Fibroblast of skin of right biceps (primary cell): ENCODE data around the gene CCL26.
"Not testable (repeated sequence)": the region's sequence is repeated elsewhere in the genome, so short reads cannot be mapped to it uniquely, and the experiment has no call there.

Source experiments
- DNase-seq: peaks from one replicate; pipeline ENCODE4 v3.0.0-alpha.2; 2013

CCL26 gene, protein sequence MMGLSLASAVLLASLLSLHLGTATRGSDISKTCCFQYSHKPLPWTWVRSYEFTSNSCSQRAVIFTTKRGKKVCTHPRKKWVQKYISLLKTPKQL

DNA sequence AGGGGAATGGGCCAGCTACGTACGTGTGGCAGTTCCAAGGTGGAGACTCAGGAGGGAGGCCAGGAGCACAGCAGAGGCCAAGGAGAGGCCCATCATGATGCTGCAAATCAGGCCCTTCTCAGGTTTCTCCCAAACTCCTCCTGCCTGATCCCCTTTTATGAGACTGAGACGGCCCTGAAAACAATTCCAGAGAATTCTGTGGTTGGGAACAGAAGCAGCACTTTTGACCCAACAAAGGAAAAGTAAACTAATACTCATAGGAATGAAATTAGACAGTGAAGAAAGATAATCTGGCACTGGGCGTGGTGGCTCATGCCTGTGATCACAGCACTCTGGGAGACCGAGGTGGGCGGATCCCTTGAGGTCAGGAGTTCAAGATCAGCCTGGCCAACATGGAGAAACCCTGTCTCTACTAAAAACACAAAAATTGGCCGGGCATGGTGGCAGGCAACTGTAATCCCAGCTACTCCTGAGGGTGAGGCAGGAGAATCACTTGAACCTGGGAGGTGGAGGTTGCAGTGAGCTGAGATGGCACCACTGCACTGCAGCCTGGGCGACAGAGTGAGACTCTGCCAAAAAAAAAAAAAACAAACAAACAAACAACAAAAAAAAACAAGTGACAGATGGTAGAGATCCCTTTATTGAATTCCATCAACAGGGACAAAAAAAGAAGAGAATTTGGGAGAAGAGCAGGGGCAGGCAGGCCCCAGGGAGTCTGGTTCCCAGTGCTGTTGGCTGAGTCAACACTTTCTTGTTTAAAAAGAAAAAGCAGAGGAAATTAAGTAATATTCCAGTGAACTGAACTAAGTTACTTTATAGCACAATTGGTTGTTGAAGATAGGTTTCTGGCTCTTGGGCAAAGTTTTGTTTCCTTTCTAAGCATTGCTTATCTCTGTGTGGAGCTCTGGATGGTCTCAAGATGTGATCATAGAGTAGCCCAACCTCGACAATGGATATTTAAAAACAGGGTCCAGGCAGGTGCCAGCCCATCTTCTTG, at the start of gene CCL26:
CCL26 (minus strand) TSS at position 131 of the 997 bp plus-strand sequence; CDS start at position 96, 35 bp downstream.
- peak; percentile 96 for DNase-seq

DNA sequence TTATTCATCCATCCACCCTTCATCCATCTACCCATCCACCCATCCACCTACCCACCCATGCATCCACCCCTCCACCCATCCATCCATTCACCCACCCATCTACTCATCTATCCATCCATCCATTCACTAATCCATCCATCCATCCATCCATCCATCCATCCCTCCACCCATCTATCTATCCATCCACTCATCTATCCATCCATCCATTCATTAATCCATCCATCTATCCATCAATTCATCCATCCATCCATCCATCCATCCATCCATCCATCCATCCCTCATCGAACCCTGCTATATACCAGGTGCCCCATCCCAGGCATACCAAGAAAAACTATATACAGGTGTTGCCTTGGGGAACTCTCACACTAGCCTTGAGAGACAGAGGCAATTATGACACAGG, 48.7 kb upstream of the CCL26 start:
- DNase-seq: no peak

DNA sequence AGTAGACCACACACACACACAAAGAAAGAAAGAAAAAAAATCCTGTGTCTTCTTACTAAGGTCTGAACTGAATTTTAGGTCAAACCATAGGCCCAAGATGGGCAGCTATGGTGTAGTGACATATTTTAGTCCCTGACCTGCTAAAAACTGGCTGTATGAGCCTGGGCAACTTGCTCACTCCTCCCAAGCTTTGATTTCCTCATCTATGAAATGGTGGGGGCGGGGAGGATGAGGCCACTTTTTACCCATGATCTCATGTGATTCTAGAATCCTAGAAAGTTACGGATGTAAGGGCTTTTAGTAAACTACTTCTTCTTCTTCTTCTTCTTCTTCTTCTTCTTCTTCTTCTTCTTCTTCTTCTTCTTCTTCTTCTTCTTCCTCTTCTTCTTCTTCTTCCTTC, 47.7 kb upstream of the CCL26 start:
- DNase-seq: no peak

DNA sequence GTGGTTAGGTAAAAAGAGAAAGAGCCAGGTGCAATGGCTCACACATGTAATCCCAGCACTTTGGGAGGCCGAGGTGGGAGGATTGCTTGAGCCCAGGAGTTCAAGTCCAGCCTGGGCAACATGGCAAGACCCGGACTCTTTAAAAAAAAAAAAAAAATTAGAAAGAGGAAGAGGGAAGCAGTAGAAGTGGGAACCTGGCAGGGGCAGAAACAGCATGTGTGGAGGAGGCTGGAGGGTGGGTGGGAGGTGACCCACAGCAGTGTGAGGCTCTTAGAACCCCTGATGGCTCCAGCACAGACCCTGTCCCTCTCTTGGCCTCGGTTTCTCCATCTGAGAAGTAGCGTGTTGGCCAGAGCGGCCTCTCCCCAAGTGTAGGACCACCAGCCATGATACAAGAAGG, 46.5 kb upstream of the CCL26 start:
- no peak for DNase-seq

DNA sequence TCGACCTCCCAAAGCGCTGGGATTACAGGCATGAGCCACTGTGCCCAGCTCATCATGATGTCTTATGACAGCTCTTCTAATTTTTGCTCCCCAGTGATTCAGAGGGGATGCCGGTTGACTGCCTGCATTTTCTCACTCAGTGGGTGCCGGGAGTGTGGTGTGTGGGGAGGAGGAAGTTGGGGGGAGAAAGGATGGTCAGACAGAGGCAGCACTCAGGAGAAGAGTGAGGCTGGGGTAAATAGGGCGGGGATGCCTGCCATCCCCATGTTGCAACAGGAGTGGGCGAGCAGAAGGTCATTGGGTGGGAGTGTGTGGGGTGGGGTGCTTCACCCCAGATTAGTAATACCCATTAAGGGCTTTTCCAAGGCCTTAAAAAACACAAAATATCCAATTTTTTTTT, 45.1 kb upstream of the CCL26 start:
- DNase-seq: no peak

DNA sequence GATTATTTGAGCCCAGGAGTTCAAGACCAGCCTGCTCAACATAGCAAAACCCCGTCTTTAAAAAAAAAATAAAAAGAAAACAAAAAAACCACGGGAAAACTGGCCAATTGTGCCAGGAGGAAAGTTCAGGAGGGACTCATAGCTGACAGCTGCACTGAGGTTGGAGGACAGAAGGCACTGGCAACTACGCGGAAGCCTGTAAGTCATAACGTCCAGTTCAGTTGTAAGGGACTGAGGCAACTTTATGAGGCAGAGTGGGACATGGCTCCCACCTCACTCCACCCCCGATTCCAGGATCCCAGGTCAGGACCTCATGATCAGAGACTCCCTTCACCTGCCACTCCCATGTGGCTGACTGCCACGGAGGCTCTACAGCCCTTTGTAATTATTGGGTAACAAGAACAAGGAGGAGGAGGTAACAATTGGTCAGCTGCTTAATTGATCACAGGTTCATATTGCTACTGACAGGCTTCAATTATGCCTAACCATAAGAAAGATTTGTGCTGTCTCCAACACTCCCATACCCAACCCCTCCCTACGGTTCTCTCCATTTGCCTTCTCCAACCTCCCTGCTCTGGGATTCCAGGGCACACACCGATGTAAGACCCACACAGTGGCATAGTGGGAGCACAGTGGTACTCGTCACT, 43.5 kb upstream of the CCL26 start:
- no peak for DNase-seq

DNA sequence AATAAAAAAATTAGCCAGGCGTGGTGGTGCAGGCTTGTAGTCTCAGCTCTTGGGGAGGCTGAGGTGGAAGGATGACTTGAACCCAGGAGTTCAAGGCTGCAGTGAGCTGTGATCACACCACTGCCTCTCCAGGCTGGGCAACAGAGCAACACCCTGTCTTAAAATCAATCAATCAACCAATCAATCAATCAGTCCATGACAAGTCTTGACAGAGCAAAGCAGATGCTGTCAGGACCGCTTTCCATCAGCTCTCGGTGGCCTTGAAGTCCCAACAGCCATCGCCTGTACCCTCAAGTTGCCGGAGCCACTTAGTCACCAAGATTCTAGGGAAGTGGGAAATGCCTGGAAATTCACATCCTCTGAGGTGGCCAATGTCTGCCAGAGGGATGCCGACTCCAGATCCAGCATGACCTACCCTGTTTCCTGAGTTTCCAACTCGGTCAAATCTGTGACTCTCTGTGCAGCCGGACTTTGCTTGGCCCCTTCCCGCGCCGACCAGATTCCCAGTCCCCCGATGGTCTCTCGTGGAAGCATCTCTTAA, 42.5 kb upstream of the CCL26 start:
- DNase-seq: peak; percentile 69

DNA sequence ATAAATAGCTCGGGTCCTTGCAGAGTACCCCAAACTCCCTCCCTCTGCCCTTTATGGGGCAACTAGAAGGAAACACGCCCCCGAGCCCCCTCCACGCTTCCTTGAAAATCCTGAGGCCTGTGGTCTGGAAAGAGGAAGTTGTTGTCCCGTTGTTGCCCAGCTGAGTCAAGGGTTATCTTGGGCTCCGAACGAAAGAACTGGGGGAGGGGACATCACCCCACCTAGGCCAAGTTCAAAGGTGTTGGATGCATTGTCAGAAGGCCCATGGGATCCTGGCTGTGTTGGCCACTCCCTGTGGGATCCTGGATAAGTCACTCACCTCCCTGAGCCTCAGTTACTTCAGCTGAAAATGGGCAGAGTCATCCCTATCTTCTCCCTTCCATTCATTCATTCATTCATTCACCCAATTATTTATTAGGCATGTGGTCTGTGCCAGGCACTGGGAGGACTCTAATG, 41.8 kb upstream of the CCL26 start, which contains the start of gene CCL24:
CCL24 (minus strand) TSS at position 26 of the 456 bp plus-strand sequence. CDS start 91 bp downstream, outside the sequence.
- DNase-seq: no peak

DNA sequence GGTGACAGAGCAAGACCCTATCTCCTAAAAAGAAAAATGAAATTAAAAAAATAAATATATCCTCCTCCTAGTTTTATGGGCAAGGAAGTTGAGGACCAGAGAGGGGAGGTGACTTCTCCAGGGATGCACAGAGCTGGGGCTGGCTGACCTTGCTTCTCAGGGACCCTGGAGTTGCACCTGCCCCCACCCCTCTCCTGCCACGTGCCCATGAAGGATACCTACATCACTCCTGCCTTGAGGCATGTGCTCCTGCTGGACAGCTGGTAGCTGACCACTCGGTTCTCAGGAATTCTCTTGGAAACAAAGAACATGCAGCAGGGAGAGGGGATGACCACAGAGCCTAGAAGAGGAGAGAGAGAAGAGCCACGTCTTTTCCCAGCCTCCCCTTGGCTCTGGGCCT, 41.1 kb upstream of the CCL26 start:
- DNase-seq: no peak

DNA sequence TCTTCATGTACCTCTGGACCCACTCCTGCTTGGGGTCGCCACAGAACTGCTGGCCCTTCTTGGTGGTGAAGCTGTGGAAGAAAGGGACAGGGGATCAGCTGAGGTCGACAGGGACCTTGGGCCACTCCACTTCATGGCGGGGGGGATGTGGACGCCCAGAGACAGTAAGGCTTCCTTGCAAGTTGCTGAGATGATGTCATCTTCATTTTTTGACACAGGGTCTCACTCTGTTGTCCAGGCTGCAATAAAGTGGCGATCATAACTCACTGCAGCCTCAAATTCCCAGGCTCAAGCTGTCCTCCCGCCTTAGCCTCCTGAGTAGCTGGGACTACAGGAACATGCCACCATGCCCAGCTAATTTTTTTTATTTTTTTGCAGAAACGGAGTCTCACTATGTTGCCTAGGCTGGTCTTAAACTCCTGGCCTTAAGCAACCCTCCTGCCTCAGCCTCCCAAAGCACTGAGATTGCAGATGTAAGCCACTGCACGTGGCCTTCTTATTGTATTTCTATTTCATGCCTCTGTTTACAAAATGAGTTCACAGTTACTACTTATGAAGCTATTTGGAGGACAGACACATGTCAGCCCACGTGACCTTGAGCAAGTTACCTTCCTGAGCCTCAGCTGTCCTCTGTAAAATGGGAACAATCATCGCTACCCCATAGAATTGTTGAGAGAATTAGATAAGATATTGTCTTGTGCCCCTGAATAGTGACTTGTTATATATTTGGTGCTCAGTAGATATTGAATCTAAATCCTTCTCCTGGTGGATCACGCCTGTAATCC, 40.1 kb upstream of the CCL26 start:
- no peak for DNase-seq

DNA sequence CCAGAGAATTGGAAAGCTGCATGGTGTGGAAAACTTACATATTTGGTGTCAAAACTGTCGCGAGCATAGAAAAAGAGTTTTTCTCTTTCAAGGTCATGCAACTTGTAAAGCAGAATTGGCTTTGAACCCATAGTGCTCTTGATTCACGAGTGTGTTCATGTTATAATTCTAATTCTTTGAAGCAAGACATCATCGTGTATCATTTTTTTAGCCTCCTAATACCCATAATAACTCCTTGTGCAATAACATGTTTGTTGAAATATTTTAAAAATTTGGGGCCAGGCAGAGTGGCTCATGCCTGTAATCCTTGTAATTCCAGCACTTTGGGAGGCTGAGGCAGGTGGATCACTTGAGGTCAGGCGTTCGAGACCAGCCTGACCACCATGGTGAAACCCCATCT, 37.4 kb upstream of the CCL26 start:
- no peak for DNase-seq

DNA sequence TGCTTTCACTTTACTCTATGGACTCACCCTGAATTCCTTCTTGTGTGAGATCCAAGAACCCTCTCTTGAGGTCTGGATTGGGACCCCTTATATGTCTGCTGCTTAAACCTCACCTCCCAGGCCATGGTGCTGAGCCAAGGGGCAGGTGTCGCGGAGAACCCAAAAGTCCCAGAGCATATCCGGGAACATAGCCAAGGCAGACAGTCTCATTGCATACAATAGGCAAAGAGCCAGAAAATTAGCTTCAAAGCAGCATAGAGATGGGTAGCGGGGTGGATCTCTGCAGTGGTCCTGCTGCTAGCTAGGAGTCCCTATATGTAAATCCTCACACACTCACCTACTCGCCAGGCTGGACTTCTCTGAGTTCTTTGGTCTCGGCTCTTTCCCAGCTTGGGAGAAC, 36.1 kb upstream of the CCL26 start:
- no peak for DNase-seq

DNA sequence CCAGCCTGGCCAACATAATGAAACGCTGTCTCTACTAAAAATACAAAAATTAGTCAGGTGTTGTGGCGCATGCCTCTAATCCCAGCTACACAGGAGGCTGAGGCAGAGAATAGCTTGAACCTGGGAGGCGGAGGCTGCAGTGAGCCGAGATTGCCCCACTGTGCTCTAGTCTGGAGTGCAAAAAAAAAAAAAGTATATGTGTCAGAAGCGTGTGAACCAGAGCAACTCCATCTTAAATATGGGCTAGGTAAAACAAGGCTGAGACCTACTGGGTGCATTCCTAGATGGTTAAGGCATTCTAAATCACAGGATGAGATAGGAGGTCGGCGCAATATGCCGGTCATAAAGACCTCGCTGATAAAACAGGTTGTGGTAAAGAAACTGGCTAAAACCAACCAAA, 35.4 kb upstream of the CCL26 start:
- DNase-seq: no peak

DNA sequence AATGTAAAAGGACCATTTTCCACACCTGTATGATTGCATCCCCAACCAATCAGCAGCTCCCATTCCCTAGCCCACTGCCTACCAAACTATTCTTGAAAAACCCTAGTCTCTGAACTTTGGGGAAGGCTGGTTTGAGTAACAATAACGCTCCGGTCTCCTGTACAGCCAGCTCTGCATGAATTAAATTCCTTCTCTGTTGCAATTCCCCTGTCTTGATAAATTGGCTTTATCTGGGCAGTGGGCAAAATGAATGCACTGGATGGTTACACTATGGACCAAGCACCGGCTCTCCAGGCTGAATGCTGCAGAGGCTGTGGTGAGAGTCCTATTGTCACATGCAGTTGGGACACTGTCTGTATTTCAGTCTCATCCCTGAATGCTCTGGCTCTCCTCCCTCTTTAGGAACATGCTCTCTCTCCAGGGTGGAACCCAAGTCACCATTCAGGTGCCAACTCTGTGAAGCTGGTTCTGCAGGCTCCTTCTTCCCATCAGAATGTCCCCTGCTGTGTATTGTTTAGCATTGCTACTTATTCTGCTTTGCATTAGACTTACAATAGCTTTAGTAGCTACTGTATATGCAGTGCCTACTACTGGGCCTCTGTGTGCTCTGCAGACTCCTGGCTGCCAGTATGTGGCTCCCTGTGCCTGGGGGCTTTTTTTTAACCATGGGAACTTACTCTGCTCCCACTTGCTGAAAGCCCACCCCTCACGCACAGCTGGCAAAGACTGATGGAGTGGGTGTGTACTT, 34.7 kb upstream of the CCL26 start:
- DNase-seq: no peak

DNA sequence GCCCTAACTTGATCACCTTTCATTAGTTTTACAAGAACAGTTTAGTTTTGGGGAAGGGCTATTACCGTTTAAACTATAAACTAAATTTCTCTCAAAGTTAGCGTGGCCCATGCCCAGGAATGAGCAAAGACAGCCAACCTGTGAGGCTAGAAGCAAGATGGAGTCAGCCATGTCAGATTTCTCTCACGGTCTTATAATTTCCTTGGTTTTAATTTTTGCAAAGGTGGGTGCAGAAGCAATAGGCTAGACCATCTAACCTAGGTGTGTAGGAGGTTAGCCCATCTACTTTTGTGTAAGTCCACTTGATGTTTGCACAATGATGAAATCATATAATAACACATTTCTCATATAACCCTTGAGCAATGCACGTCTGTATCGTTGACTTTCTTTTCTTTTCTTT, 32.7 kb upstream of the CCL26 start:
- DNase-seq: no peak

DNA sequence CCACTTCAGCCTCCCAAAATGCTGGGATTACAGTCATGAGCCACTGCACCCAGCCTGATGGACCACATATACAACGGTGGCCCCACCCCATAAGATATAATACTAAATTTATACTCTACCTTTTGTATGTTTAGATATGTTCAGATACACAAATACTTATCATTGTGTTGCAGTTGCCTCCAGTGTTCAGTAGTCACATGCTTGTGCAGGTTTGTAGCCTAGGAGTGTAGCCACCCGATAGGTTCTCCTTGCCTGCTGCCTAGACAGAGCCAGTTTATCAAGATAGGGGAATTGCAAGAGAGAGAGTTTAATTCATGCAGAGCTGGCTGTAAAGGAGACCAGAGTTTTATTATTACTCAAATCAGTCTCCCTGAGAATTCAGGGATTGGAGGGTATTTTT, 32.0 kb upstream of the CCL26 start:
- DNase-seq: no peak

DNA sequence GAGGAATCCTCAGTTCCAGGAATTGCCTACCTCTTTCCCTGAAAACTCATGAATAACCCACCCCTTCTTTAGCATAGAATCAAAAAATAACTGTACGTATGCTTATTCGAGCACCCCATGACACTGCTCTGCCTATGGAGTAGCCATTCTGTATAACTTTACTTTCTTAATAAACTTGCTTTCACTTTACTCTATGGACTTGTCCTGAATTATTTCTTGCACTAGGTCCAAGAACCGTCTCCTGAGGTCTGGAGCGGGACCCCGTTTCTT, 30.5 kb upstream of the CCL26 start:
- DNase-seq: no peak

DNA sequence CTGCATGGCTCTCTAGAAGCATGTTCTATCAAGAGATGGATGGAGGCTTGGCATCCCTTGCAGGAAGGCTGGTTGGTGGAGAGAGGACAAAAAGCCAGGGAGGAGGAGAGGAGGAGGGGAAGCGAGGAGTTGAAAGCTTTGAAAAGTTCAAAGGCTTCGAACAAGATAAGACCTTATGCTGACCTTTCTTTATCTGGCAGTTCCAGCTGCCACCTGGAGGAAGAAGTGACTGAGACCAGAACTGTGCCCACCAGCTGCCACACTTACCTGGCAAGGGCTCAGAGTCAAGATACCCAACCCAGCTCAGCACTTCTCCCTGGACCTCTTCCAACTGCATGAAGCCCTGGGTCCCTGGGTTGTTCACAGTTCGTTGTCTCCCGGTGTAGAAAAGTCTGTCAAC, 26.8 kb upstream of the CCL26 start:
- DNase-seq: no peak

DNA sequence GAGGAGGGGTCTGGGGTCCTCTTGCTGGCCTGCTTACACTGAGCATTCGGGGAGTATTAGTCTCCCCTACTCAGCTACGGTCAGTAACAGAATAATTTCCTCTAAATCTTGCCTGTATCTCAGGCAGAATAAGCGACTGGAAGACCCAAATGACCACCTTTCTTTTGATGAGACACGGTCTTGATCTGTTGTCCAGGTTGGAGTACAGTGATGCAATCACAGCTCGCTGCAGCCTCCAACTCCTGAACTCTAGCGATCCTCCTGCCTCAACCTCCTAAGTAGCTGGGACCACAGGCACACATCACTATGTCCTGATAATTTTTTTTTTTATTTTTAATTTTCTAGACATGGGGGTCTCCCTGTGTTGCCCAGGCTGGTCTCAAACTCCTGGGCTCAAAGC, 24.4 kb upstream of the CCL26 start:
- DNase-seq: no peak

DNA sequence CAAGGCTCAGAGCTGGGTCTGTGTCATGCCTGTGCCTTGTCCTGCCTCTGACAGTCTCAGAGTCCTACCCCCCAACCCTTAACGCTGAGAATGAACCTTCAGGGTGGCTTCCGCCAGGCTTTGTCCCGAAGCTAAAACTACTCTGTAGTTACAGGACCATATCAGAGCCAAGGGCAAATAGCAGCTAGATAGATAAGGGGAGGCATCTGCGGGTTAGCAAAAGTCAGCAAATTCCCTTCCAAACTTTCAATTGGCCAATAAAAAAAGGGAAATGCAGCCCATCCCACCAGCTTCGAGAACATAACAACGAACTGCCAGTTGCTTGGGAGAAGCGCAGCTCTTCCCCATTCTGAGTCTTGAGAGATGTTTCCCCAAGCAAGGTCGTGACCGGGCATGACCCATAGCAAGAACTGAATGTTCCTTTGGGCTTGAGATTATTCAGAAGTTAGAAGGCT, 23.8 kb upstream of the CCL26 start:
- no peak for DNase-seq

DNA sequence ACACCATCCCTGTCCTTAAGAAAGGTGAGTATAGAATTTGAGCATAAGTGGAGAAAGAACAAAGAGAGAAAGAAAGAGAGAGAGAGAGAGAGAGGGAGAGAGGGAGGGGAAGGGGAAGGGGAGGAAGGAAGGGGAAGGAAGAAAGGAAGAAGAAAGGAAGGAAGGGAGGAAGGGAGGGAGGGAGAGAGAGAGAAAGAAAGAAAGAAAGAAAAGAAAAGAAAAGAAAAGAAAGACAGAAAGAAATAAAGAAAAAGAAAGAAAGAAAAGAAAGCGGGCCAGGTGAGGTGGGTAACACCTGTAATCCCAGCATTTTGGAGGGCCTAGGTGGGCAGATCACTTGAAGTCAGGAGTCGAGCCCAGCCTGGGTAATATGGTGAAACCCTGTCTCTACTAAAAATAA, 21.7 kb upstream of the CCL26 start:
- DNase-seq: no peak

DNA sequence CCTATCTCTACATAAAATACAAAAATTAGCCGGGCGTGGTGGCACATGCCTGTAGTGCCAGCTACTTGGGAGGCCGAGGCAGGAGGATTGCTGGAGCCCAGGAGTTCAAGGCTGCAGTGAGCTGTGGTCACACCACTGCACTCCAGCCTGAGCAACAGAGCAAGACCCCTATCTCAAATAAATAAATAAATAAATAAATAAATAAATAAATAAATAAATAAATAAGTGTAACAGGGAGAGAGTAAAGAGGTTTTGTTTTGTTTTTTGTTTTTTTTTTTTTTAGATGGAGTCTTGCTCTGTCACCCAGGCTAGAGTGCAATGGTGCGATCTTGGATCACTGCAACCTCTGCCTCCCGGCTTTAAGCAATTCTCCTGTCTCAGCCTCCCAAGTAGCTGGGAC, 20.6 kb upstream of the CCL26 start:
- not testable (repeated sequence) for DNase-seq
